Nephron (organoid): ENCODE data around the gene CMTM3.
"Not testable (repeated sequence)": the region's sequence is repeated elsewhere in the genome, so short reads cannot be mapped to it uniquely, and the experiment has no call there.

ENCODE experiments used
- H3K27ac Mint-ChIP-seq, 3 experiments: 2 replicates each; pipeline ENCODE4 v1.8.0; 2020; ENCODE audit warnings: mixed read lengths in 3 of 3, mild to moderate bottlenecking in 2 of 3, moderate library complexity in 1 of 3
- H3K27me3 Mint-ChIP-seq: 2 replicates; pipeline ENCODE4 v1.8.0; 2021; ENCODE audit warnings: low read depth, mild to moderate bottlenecking, moderate library complexity, mixed read lengths
- H3K36me3 Mint-ChIP-seq: 2 replicates; pipeline ENCODE4 v1.8.0; 2020; ENCODE audit warnings: low read depth, mixed read lengths
- H3K4me1 Mint-ChIP-seq: 2 replicates; pipeline ENCODE4 v1.8.0; 2020; ENCODE audit warnings: mixed read lengths
- H3K4me3 Mint-ChIP-seq, 3 experiments: 2 replicates each; pipeline ENCODE4 v1.8.0; 2020; ENCODE audit warnings: mild to moderate bottlenecking in 3 of 3, mixed read lengths in 3 of 3, moderate library complexity in 2 of 3
- H3K9me3 Mint-ChIP-seq: 2 replicates; pipeline ENCODE4 v1.8.0; 2020; ENCODE audit warnings: mixed read lengths
- TF ChIP-seq, protein P1 (sequence below), 3 experiments: fragments of 200-600 bp; sonication (generic); IDR thresholded peaks; one replicate each; pipeline ENCODE4 v1.5.0; 2021; ENCODE audit warnings: antibody characterized with exemption in 3 of 3; ENCODE audit not compliant: unreplicated experiment in 3 of 3

Gene CMTM3

DNA sequence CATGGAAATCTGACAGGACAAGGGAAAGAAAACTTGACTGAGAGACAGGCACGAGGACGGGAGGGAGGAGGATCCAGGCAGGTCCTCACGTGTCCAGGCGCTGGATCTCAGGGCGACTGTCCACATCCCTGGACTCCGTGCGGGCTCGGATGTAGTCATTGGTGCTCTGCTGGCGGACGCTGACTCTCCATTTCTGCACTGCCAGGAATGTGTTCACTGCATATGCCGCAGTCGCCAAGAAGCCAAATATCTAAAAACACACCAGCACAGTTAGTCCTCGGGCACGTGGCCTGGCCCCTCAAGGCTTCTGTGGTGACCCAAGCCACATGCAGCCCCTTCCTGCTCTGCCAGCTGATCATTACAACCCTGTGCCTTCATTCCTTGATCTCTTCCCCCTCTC is 17.5 kb downstream of the CMTM3 start:
- peaks cover 55% of the 10 kb centered on the region for H3K4me1 Mint-ChIP-seq
- H3K9me3 Mint-ChIP-seq, result no peaks in the 10 kb centered on the region
- H3K27ac Mint-ChIP-seq, result peak overlapping the region; percentile 25 to 63 (median 48)
- TF ChIP-seq, protein P1, sequence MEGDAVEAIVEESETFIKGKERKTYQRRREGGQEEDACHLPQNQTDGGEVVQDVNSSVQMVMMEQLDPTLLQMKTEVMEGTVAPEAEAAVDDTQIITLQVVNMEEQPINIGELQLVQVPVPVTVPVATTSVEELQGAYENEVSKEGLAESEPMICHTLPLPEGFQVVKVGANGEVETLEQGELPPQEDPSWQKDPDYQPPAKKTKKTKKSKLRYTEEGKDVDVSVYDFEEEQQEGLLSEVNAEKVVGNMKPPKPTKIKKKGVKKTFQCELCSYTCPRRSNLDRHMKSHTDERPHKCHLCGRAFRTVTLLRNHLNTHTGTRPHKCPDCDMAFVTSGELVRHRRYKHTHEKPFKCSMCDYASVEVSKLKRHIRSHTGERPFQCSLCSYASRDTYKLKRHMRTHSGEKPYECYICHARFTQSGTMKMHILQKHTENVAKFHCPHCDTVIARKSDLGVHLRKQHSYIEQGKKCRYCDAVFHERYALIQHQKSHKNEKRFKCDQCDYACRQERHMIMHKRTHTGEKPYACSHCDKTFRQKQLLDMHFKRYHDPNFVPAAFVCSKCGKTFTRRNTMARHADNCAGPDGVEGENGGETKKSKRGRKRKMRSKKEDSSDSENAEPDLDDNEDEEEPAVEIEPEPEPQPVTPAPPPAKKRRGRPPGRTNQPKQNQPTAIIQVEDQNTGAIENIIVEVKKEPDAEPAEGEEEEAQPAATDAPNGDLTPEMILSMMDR (IDR thresholded peaks at IDR 0.05; ENCODE audit: unreplicated experiment in 3 of 3), result no peak
- H3K36me3 Mint-ChIP-seq, result peaks cover 12% of the 10 kb centered on the region
- no peak overlapping the region for H3K4me3 Mint-ChIP-seq
- H3K27me3 Mint-ChIP-seq, result no peaks in the 10 kb centered on the region

DNA sequence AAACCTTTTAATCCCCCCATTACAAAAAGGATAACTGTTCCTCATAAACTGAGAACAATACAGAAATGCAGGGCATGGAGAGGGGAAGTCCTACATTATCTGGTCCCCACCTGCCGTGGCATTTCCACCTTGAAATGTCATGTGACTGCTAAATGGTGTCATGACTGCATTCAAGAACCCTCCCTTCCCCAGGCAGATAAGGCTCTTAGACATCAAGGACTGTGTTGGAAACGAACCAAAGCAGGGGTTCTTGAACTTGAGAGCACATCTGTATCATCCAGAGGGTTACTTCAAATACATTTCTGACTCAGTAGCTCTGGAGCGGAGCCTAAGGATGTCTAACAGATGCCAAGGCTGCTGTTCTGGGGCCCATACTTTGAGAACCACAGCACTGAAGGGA is 18.4 kb downstream of the CMTM3 start:
- Mint-ChIP-seq H3K9me3 (no peaks in the 10 kb centered on the region), H3K4me1 (peaks cover 46% of the 10 kb centered on the region), H3K27ac (peak overlapping the region; percentile 24 to 66 (median 48)), H3K4me3 (no peak overlapping the region), H3K27me3 (no peaks in the 10 kb centered on the region), H3K36me3 (peaks cover 8% of the 10 kb centered on the region)
- TF ChIP-seq, protein P1 (IDR thresholded peaks at IDR 0.05; ENCODE audit: unreplicated experiment in 3 of 3), result no peak

DNA sequence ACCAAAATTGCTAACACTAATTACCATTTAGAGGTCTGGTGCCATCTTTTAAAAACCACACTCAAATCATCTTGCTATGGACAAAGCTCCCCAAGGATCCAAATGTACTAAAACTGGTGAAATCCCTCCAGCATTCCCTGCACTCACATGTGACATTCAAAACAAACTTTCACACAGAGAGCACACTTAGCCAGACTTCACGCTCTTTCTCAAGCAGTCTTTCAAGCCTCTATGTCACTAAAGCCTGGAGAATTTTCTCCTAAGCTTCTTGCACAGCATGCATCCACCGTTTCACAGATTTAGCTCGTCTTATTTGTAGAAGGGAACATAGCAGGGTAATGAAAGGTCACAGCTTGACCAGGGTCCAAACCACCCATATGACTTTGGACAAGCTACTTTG is 19.3 kb downstream of the CMTM3 start:
- peak overlapping the region; percentile 24 to 66 (median 48) for H3K27ac Mint-ChIP-seq
- H3K36me3 Mint-ChIP-seq, result peaks cover 6% of the 10 kb centered on the region
- no peaks in the 10 kb centered on the region for H3K27me3 Mint-ChIP-seq
- no peak overlapping the region for H3K4me3 Mint-ChIP-seq
- H3K9me3 Mint-ChIP-seq, result no peaks in the 10 kb centered on the region
- peaks cover 43% of the 10 kb centered on the region for H3K4me1 Mint-ChIP-seq
- TF ChIP-seq, protein P1 (IDR thresholded peaks at IDR 0.05; ENCODE audit: unreplicated experiment in 3 of 3), result no peak

DNA sequence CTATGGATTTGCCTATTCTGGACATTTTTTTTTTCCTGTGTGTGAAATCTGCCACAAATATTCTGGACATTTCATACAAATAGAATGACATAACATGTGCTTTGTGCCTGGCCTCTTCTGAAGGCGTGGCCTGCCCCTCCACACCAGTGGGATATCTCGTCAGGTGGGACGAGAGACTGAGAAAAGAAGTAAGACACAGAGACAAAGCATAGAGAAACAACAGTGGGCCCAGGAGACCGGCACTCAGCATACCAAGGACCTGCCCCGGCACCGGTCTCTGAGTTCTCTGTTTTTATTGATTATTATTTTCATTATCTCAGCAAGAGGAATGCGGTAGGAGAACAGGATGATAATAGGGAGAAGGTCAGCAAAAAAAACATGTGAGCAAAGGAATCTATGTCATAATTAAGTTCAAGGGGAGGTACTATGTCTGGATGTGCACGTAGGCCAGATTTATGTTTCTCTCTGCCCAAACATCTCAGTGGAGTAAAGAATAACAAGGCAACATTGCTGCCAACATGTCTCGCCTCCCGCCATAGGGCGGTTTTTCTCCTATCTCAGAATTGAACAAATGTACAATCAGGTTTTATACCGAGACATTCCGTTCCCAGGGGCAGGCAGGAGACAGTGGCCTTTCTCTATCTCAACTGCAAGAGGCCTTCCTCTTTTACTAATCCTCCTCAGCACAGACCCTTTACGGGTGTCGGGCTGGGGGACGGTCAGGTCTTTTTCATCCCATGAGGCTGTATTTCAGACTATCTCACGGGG is 23.3 kb downstream of the CMTM3 start:
- Mint-ChIP-seq H3K4me3 (peak overlapping the region in 1 of 3 experiments; percentile 6), H3K4me1 (peaks cover 12% of the 10 kb centered on the region), H3K27ac (peak overlapping the region; percentile 40 to 97 (median 79))
- H3K9me3 Mint-ChIP-seq, H3K36me3 Mint-ChIP-seq, H3K27me3 Mint-ChIP-seq: not testable (repeated sequence)

DNA sequence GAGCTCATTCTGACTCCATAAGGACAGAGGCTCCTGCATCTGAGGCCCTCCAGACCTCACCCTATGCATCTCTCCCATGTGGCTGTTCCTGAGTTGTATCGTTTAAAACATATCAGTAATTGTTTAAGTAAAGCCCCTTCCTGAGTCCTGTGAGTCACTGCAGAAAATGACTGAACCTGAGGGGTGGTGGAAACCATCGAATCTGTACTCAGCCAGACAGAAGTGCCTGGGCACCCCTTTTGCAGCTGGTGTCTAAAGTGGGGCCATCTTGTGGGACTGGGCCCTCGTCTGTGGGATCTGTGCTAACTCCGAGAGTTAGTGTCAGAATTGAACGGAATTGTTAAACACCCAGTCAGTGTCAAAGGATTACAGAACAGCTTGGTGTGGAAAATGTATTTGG is 25.4 kb downstream of the CMTM3 start:
- Mint-ChIP-seq H3K27ac (peak overlapping the region in 1 of 3 experiments; percentile 97), H3K27me3 (no peaks in the 10 kb centered on the region), H3K4me1 (no peaks in the 10 kb centered on the region), H3K36me3 (peaks cover 16% of the 10 kb centered on the region), H3K9me3 (no peaks in the 10 kb centered on the region), H3K4me3 (no peak overlapping the region)
- TF ChIP-seq, protein P1 (IDR thresholded peaks at IDR 0.05; ENCODE audit: unreplicated experiment in 3 of 3), result no peak

DNA sequence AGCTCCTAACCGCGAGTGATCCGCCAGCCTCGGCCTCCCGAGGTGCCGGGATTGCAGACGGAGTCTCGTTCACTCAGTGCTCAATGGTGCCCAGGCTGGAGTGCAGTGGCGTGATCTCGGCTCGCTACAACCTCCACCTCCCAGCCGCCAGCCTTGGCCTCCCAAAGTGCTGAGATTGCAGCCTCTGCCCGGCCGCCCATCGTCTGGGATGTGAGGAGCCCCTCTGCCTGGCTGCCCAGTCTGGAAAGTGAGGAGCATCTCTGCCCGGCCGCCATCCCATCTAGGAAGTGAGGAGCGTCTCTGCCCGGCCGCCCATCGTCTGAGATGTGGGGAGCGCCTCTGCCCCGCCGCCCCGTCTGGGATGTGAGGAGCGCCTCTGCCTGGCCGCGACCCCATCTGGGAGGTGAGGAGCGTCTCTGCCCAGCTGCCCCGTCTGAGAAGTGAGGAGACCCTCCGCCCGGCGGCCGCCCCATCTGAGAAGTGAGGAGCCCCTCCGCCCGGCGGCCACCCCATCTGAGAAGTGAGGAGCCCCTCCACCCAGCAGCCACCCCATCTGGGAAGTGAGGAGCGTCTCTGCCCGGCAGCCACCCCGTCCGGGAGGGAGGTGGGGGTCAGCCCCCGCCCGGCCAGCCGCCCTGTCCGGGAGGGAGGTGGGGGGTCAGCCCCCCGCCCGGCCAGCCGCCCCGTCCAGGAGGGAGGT is 26.2 kb downstream of the CMTM3 start:
- not testable (repeated sequence) for H3K9me3 Mint-ChIP-seq, H3K4me1 Mint-ChIP-seq, H3K4me3 Mint-ChIP-seq, H3K27ac Mint-ChIP-seq, H3K27me3 Mint-ChIP-seq
- H3K36me3 Mint-ChIP-seq, result peaks cover 16% of the 10 kb centered on the region

DNA sequence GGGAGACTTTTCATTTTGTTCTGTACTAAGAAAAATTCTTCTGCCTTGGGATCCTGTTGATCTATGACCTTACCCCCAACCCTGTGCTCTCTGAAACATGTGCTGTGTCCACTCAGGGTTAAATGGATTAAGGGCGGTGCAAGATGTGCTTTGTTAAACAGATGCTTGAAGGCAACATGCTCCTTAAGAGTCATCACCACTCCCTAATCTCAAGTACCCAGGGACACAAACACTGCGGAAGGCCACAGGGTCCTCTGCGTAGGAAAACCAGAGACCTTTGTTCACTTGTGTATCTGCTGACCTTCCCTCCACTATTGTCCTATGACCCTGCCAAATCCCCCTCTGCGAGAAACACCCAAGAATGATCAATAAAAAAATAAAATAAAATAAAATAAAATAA is 27.1 kb downstream of the CMTM3 start:
- Mint-ChIP-seq H3K27ac (peak overlapping the region in 1 of 3 experiments; percentile 89), H3K36me3 (peaks cover 16% of the 10 kb centered on the region)
- H3K9me3 Mint-ChIP-seq, H3K27me3 Mint-ChIP-seq, H3K4me1 Mint-ChIP-seq, H3K4me3 Mint-ChIP-seq: not testable (repeated sequence)
